Measurements from ENCODE around the gene TMEM43. TPM values are rescaled to one million over a fixed set of nuclear protein-coding genes. Genes with fewer than 3 reads are reported as not detected.

Gene TMEM43
- total and polyA plus RNA-seq, 4 donors = 42.7 to 79.3 (median 48.9) TPM

DNA sequence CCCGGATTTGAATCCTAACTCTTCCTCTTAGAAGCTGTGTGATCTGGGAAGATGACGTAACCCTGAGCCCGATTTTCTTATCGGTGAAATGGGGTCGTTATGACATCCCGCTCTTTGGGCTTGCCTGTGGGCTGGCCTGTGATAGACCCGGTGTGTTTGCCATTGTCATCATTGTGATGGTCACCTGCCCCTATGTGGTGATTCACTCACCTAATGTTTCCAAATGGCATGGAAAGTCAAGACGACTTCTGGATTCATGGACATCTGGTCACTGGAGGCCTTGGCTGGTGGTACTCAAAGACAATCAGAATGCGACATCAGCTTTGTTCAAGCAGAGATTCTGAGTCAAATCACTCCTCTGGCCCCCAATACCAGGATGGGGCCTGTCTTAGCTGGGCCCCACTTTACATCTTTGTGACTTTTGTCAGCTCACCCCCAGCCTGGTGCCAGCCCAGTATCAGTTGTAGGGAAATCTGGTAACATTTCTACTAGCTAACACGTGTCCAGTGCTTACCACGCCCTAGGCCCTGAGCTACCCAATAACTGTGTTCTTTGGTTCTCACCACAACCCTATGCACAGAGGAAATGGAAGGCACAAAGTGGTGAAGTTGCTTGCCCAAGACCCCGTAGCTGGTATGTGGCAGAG is 2.8 kb downstream of the TMEM43 start:
- 96% methylated on average over 10 of the region's 12 CpGs for WGBS (ENCODE audit: insufficient coverage)
- DNase-seq (ENCODE audit: low read depth in 4 of 6, low spot score in 6 of 6) = no peak
- Histone ChIP-seq H3K4me1 (ENCODE audit: control insufficient read depth, insufficient read depth, low read length) (peaks cover 22% of the 10 kb centered on the region), H3K27ac (ENCODE audit: low read depth, low read length) (no peak overlapping the region), H3K27me3 (ENCODE audit: control insufficient read depth, insufficient read depth, low read length) (no peaks in the 10 kb centered on the region), H3K36me3 (ENCODE audit: control insufficient read depth, insufficient read depth, low read length) (peaks cover 45% of the 10 kb centered on the region), H3K9me3 (ENCODE audit: control insufficient read depth, insufficient read depth, low read length) (no peaks in the 10 kb centered on the region), H3K4me3 (ENCODE audit: low read depth, low read length) (no peak overlapping the region)

DNA sequence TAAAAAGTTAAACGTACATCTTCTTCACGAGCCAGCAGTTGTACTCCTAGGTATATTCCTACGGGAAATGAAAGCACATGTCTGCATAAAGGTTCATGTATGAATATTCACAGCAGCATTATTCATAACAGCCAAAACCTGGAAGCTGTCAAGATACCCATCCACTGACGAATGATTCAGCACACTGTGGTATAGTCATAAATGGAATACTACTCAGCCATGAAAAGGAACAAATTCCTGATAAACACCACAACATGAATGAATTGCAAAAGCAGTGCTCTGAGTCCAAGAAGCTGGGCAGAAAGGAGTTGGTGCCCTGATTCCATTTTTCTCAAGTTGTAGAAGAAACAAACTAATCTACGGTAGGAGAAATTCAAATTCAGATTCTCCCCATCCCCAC is 3.9 kb downstream of the TMEM43 start:
- H3K9me3 ChIP-seq (ENCODE audit: control insufficient read depth, insufficient read depth, low read length) = no peaks in the 10 kb centered on the region
- no peak overlapping the region for H3K27ac ChIP-seq (ENCODE audit: low read depth, low read length)
- peaks cover 18% of the 10 kb centered on the region for H3K4me1 ChIP-seq (ENCODE audit: control insufficient read depth, insufficient read depth, low read length)
- H3K4me3 ChIP-seq (ENCODE audit: low read depth, low read length) = no peak overlapping the region
- H3K27me3 ChIP-seq (ENCODE audit: control insufficient read depth, insufficient read depth, low read length) = no peaks in the 10 kb centered on the region
- DNase-seq (ENCODE audit: low read depth in 4 of 6, low spot score in 6 of 6) = no peak
- peaks cover 56% of the 10 kb centered on the region for H3K36me3 ChIP-seq (ENCODE audit: control insufficient read depth, insufficient read depth, low read length)
- 100% methylated on average over 3 of the region's 5 CpGs for WGBS (ENCODE audit: insufficient coverage)

DNA sequence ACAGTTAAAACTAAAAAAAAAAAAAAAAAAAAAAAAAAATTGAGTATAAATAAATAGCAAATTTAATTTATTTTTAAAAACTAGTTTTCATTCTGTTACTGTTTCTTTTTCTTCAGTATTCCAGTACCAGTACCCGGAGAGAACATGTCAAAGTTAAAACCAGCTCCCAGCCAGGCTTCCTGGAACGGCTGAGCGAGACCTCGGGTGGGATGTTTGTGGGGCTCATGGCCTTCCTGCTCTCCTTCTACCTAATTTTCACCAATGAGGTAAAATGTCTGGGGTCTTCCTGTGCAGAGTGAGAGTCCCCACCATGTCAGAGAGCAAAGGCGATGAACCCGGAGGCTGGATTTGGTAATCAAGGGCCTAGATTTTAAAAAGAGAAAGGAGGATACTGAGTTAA is 4.4 kb downstream of the TMEM43 start:
- peaks cover 13% of the 10 kb centered on the region for H3K4me1 ChIP-seq (ENCODE audit: control insufficient read depth, insufficient read depth, low read length)
- no peaks in the 10 kb centered on the region for H3K9me3 ChIP-seq (ENCODE audit: control insufficient read depth, insufficient read depth, low read length)
- H3K27me3 ChIP-seq (ENCODE audit: control insufficient read depth, insufficient read depth, low read length) = no peaks in the 10 kb centered on the region
- no peak for DNase-seq (ENCODE audit: low read depth in 4 of 6, low spot score in 6 of 6)
- H3K4me3 ChIP-seq (ENCODE audit: low read depth, low read length) = no peak overlapping the region
- no peak overlapping the region for H3K27ac ChIP-seq (ENCODE audit: low read depth, low read length)
- no CpG with 5 or more reads among the region's 6 CpGs for whole genome bisulfite sequencing (ENCODE audit: insufficient coverage)
- H3K36me3 ChIP-seq (ENCODE audit: control insufficient read depth, insufficient read depth, low read length) = peaks cover 61% of the 10 kb centered on the region

DNA sequence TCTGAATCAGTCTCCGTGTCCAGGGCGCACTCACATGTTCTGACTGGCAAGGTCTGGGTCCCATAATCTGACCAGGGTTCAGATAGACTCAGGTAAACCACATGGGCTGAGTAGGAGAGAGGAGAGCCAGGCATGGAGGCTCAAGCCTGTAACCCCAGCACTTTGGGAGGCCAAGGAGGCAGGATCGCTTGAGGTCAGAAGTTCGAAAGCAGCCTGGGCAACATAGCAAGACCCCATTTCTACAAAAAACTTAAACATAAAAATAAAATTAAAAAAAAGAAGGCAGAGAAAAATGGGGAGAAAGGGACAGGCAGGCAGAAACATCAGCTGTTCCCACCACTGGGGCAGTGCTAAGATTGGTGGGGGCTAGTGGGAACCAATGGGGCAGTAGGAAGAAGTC is 5.4 kb downstream of the TMEM43 start:
- 100% methylated on average over 2 of the region's 4 CpGs for WGBS (ENCODE audit: insufficient coverage)
- H3K27ac ChIP-seq (ENCODE audit: low read depth, low read length) = no peak overlapping the region
- H3K4me3 ChIP-seq (ENCODE audit: low read depth, low read length) = no peak overlapping the region
- H3K36me3 ChIP-seq (ENCODE audit: control insufficient read depth, insufficient read depth, low read length) = peaks cover 71% of the 10 kb centered on the region
- H3K9me3 ChIP-seq (ENCODE audit: control insufficient read depth, insufficient read depth, low read length) = no peaks in the 10 kb centered on the region
- DNase-seq (ENCODE audit: low read depth in 4 of 6, low spot score in 6 of 6) = no peak
- H3K4me1 ChIP-seq (ENCODE audit: control insufficient read depth, insufficient read depth, low read length) = peaks cover 12% of the 10 kb centered on the region
- no peaks in the 10 kb centered on the region for H3K27me3 ChIP-seq (ENCODE audit: control insufficient read depth, insufficient read depth, low read length)

DNA sequence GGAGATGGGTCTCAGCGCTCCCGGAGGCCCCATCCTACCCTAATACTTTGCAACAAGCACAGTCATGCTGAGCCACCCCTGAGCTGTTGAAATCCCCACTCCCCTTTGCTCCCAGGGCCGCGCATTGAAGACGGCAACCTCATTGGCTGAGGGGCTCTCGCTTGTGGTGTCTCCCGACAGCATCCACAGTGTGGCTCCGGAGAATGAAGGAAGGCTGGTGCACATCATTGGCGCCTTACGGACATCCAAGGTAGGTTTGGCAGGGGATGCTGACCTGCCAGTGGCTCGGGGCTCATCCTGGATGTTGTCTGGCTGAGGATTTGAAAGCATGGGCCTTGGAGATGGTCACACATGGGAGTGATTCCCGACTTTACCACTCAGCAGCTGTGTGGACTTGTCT is 5.9 kb downstream of the TMEM43 start:
- Histone ChIP-seq H3K4me3 (ENCODE audit: low read depth, low read length) (no peak overlapping the region), H3K4me1 (ENCODE audit: control insufficient read depth, insufficient read depth, low read length) (peaks cover 9% of the 10 kb centered on the region), H3K9me3 (ENCODE audit: control insufficient read depth, insufficient read depth, low read length) (no peaks in the 10 kb centered on the region), H3K27ac (ENCODE audit: low read depth, low read length) (no peak overlapping the region), H3K36me3 (ENCODE audit: control insufficient read depth, insufficient read depth, low read length) (peaks cover 75% of the 10 kb centered on the region), H3K27me3 (ENCODE audit: control insufficient read depth, insufficient read depth, low read length) (no peaks in the 10 kb centered on the region)
- no peak for DNase-seq (ENCODE audit: low read depth in 4 of 6, low spot score in 6 of 6)
- 95% methylated on average over 12 of the region's 12 CpGs for WGBS (ENCODE audit: insufficient coverage)

DNA sequence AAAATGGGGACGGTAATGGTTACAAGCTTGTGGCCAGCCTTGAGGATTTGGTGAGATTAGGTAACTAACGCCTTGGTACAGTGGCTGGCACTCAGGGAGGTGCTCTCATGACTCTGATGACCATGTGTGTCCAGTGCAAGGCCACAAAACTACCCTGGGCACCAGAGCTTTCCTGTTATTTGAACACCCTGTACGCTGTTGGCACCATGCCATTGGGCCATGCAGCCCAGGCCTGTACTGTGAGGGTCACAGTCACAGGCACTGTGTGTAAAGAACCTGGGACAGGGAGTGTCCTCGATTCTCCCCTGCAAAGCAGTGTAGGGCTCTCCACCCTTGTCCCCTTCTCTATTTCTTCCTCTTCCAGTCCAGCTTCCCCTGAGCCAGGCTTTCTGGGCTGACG is 6.3 kb downstream of the TMEM43 start:
- H3K36me3 ChIP-seq (ENCODE audit: control insufficient read depth, insufficient read depth, low read length) = peaks cover 78% of the 10 kb centered on the region
- no peak overlapping the region for H3K4me3 ChIP-seq (ENCODE audit: low read depth, low read length)
- H3K27me3 ChIP-seq (ENCODE audit: control insufficient read depth, insufficient read depth, low read length) = no peaks in the 10 kb centered on the region
- DNase-seq (ENCODE audit: low read depth in 4 of 6, low spot score in 6 of 6) = no peak
- WGBS (ENCODE audit: insufficient coverage) = 97% methylated on average over 5 of the region's 5 CpGs
- H3K4me1 ChIP-seq (ENCODE audit: control insufficient read depth, insufficient read depth, low read length) = peaks cover 5% of the 10 kb centered on the region
- no peak overlapping the region for H3K27ac ChIP-seq (ENCODE audit: low read depth, low read length)
- no peaks in the 10 kb centered on the region for H3K9me3 ChIP-seq (ENCODE audit: control insufficient read depth, insufficient read depth, low read length)

DNA sequence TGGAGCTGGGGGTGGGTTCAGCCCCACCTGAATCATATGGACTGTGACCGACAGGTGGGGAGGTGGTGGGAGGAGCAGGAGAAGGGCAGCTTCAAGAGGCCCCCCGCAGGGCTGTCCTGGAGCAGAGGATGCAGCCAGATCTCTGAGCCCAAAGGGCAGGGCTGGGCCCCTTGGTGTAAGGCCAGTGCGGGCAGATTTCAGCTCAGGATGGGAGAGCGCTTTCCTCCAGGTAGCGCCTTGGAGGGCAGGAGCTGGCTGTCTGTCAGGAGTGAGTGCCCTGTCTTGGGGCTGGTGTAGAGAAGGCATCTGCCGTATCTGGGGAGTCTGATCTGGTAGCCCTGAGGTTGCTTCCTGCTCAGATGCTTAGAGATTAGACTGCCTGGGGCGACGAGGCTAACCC is 7.3 kb downstream of the TMEM43 start:
- H3K4me3 ChIP-seq (ENCODE audit: low read depth, low read length) = no peak overlapping the region
- DNase-seq (ENCODE audit: low read depth in 4 of 6, low spot score in 6 of 6) = no peak
- H3K9me3 ChIP-seq (ENCODE audit: control insufficient read depth, insufficient read depth, low read length) = no peaks in the 10 kb centered on the region
- H3K27me3 ChIP-seq (ENCODE audit: control insufficient read depth, insufficient read depth, low read length) = no peaks in the 10 kb centered on the region
- peaks cover 2% of the 10 kb centered on the region for H3K4me1 ChIP-seq (ENCODE audit: control insufficient read depth, insufficient read depth, low read length)
- 95% methylated on average over 8 of the region's 8 CpGs for WGBS (ENCODE audit: insufficient coverage)
- peaks cover 86% of the 10 kb centered on the region for H3K36me3 ChIP-seq (ENCODE audit: control insufficient read depth, insufficient read depth, low read length)
- no peak overlapping the region for H3K27ac ChIP-seq (ENCODE audit: low read depth, low read length)

DNA sequence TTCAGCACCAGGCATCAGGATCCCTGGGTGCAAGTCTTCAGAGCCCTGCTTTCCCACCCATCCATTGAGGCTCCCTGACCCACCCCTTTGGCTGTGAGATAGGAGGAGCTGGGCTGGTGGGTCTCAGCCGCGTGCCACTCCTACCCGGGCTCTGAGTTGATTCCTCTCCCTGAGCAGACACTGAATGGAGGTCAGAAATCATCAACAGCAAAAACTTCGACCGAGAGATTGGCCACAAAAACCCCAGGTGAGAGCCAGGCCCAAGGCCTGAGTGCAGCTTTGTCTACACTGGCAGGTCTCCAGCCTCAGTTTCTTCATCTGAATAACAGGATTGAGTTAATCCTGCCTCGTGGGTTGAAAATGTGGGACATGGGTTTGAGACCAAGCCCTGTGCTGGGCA is 7.8 kb downstream of the TMEM43 start:
- no peak overlapping the region for H3K27ac ChIP-seq (ENCODE audit: low read depth, low read length)
- H3K27me3 ChIP-seq (ENCODE audit: control insufficient read depth, insufficient read depth, low read length) = no peaks in the 10 kb centered on the region
- H3K36me3 ChIP-seq (ENCODE audit: control insufficient read depth, insufficient read depth, low read length) = peaks cover 87% of the 10 kb centered on the region
- DNase-seq (ENCODE audit: low read depth in 4 of 6, low spot score in 6 of 6) = no peak
- H3K9me3 ChIP-seq (ENCODE audit: control insufficient read depth, insufficient read depth, low read length) = no peaks in the 10 kb centered on the region
- 97% methylated on average over 6 of the region's 6 CpGs for WGBS (ENCODE audit: insufficient coverage)
- H3K4me3 ChIP-seq (ENCODE audit: low read depth, low read length) = no peak overlapping the region
- H3K4me1 ChIP-seq (ENCODE audit: control insufficient read depth, insufficient read depth, low read length) = peaks cover 6% of the 10 kb centered on the region

DNA sequence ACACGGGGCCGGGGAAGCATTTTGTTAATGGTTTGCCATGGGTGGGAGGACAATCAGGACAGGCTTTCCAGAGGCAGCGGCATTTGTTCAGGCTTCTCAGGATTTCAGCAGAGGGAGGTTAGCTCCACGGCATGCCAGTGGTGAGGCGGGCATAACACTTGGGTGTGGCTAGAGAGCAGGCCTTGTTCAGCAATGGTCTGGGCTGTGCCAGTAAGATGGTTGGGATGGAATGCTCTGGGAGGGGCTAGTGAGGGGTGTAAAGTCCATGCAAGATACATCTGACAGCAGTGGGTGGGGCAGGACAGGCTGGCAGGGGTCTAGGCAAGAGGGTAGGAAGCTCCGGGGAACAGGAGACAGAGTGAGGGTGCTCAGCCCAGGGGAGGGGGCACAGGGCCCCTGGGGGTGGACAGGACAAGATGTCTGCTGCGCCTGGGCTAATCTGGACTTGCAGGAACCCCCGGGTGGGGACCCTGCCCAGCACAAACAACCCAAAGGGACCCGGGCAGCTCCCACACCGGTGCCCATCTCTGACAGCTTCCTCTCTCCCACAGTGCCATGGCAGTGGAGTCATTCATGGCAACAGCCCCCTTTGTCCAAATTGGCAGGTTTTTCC is 8.4 kb downstream of the TMEM43 start:
- WGBS (ENCODE audit: insufficient coverage) = 94% methylated on average over 10 of the region's 10 CpGs
- H3K4me1 ChIP-seq (ENCODE audit: control insufficient read depth, insufficient read depth, low read length) = peaks cover 6% of the 10 kb centered on the region
- no peak for DNase-seq (ENCODE audit: low read depth in 4 of 6, low spot score in 6 of 6)
- no peak overlapping the region for H3K4me3 ChIP-seq (ENCODE audit: low read depth, low read length)
- H3K36me3 ChIP-seq (ENCODE audit: control insufficient read depth, insufficient read depth, low read length) = peaks cover 85% of the 10 kb centered on the region
- no peaks in the 10 kb centered on the region for H3K9me3 ChIP-seq (ENCODE audit: control insufficient read depth, insufficient read depth, low read length)
- H3K27me3 ChIP-seq (ENCODE audit: control insufficient read depth, insufficient read depth, low read length) = no peaks in the 10 kb centered on the region
- H3K27ac ChIP-seq (ENCODE audit: low read depth, low read length) = no peak overlapping the region

DNA sequence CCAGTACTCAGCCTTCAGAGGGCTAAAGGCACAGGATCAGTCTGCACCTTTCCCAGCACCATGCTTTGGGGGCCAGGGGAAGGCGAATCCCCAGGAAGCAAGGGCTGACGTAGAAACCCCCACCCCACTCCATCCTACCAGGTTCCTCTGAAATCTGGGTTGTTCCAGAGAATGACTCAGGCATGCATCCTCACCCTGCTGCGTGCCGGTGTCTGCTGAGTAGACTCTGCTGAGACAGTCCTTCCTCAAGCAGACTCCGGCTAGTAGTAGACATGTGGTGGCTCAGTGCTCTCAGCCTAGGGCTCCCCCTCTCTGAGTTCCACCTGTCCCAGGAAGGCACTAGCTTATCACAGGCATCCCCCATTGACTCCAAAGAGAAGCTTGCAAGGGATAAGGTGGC is 9.0 kb downstream of the TMEM43 start:
- Histone ChIP-seq H3K27me3 (ENCODE audit: control insufficient read depth, insufficient read depth, low read length) (no peaks in the 10 kb centered on the region), H3K27ac (ENCODE audit: low read depth, low read length) (no peak overlapping the region), H3K36me3 (ENCODE audit: control insufficient read depth, insufficient read depth, low read length) (peaks cover 90% of the 10 kb centered on the region)

More for the DNA sequence above, 9.0 kb downstream of the TMEM43 start:
- no peak for DNase-seq (ENCODE audit: low read depth in 4 of 6, low spot score in 6 of 6)
- 98% methylated on average over 5 of the region's 5 CpGs for WGBS (ENCODE audit: insufficient coverage)
- H3K9me3 ChIP-seq (ENCODE audit: control insufficient read depth, insufficient read depth, low read length) = no peaks in the 10 kb centered on the region
- peaks cover 6% of the 10 kb centered on the region for H3K4me1 ChIP-seq (ENCODE audit: control insufficient read depth, insufficient read depth, low read length)
- no peak overlapping the region for H3K4me3 ChIP-seq (ENCODE audit: low read depth, low read length)

Measured in spinal cord (tissue), 10 donors.